Hepatocyte (in vitro differentiated cells): ENCODE results near the gene METRN.
A peak's percentile ranks its signal among the peaks of the same experiment; 100 is the strongest.

Source experiments
- EZH2 ChIP-seq: fragments of 200-600 bp; sonication (generic); IDR thresholded peaks from 2 replicates; pipeline ENCODE4 v1.6.1; 2016; ENCODE audit warnings: antibody characterized with exemption, mild to moderate bottlenecking, borderline replicate concordance
- EZH2phosphoT487 ChIP-seq: fragments of 200-600 bp; sonication (generic); IDR thresholded peaks from one replicate; pipeline ENCODE4 v1.6.1; 2018; ENCODE audit warnings: antibody characterized with exemption, mild to moderate bottlenecking, low read depth, moderate library complexity; ENCODE audit not compliant: unreplicated experiment, severe bottlenecking
- TF ChIP-seq, protein P1 (sequence below): fragments of 200-600 bp; sonication (generic); IDR thresholded peaks from 2 replicates; pipeline ENCODE4 v1.5.1; 2016; ENCODE audit warnings: antibody characterized with exemption, mild to moderate bottlenecking; ENCODE audit not compliant: poor library complexity

GRCh38 chr16:740764-741505, 26.0 kb downstream of the METRN start, which contains the start of gene CIAO3:
- TF ChIP-seq, protein P1, sequence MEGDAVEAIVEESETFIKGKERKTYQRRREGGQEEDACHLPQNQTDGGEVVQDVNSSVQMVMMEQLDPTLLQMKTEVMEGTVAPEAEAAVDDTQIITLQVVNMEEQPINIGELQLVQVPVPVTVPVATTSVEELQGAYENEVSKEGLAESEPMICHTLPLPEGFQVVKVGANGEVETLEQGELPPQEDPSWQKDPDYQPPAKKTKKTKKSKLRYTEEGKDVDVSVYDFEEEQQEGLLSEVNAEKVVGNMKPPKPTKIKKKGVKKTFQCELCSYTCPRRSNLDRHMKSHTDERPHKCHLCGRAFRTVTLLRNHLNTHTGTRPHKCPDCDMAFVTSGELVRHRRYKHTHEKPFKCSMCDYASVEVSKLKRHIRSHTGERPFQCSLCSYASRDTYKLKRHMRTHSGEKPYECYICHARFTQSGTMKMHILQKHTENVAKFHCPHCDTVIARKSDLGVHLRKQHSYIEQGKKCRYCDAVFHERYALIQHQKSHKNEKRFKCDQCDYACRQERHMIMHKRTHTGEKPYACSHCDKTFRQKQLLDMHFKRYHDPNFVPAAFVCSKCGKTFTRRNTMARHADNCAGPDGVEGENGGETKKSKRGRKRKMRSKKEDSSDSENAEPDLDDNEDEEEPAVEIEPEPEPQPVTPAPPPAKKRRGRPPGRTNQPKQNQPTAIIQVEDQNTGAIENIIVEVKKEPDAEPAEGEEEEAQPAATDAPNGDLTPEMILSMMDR: peak; percentile 85
- TF ChIP-seq EZH2 (no peak), EZH2phosphoT487 (no peak)
